HL-60/S4 treated with phorbol 12-myristate 13-acetate at 8.2 ng/mL for 4 days and 3 days (cell line): ENCODE data around the gene DDB1.

ENCODE experiments used
- in situ Hi-C: fragments of 300-500 bp; cut with MboI; formaldehyde crosslinking; loops from 2 replicates; pipeline ENCODE4 v1.15.0; 2022; ENCODE audit warnings: low sequenced_read_pairs

The DDB1 gene

GRCh38 chr11:61332797-61333549 lies at the start of gene DDB1, which contains the start of gene TKFC:
Gene DDB1 (minus strand): TSS chr11:61333105. CDS start chr11:61332968, 137 bp downstream.
Gene TKFC (plus strand): TSS chr11:61333228. CDS start chr11:61334729, 1,501 bp downstream.
- in situ Hi-C loops, result no loop called here

GRCh38 chr11:61380884-61381283 lies 48.0 kb upstream of the DDB1 start:
- in situ Hi-C loops, result no loop called here

GRCh38 chr11:61378713-61379313 lies 45.9 kb upstream of the DDB1 start:
- in situ Hi-C loops, result no loop called here

- in situ Hi-C loops, result no loop called here
These were observed 44.7 kb upstream of the DDB1 start for GRCh38 chr11:61377461-61378160.

GRCh38 chr11:61375761-61376108 lies 42.8 kb upstream of the DDB1 start:
- in situ Hi-C loops, result no loop called here

GRCh38 chr11:61372659-61373420 lies 39.9 kb upstream of the DDB1 start:
- in situ Hi-C loops, result no loop called here

- in situ Hi-C loops, result no loop called here
These were observed 37.6 kb upstream of the DDB1 start for GRCh38 chr11:61370349-61371005.

GRCh38 chr11:61369372-61370348 lies 36.8 kb upstream of the DDB1 start:
- in situ Hi-C loops, result no loop called here

- in situ Hi-C loops, result no loop called here
These were observed 35.7 kb upstream of the DDB1 start for GRCh38 chr11:61368646-61369045.

- in situ Hi-C loops, result no loop called here
These were observed 34.5 kb upstream of the DDB1 start for GRCh38 chr11:61367406-61367805.

GRCh38 chr11:61364012-61364675 lies 31.2 kb upstream of the DDB1 start:
- in situ Hi-C loops, result no loop called here

- in situ Hi-C loops, result no loop called here
These were observed 29.6 kb upstream of the DDB1 start for GRCh38 chr11:61362542-61362875.

- in situ Hi-C loops, result no loop called here
These were observed 29.0 kb upstream of the DDB1 start, which contains the start of the genes CYB561A3 and TMEM138 for GRCh38 chr11:61361741-61362541. Gene CYB561A3 (minus strand): TSS chr11:61361882. CDS start chr11:61356713, 5,169 bp downstream. Gene TMEM138 (plus strand): TSS chr11:61362374. CDS start chr11:61364391, 2,017 bp downstream.

GRCh38 chr11:61361237-61361740 lies 28.4 kb upstream of the DDB1 start:
- in situ Hi-C loops, result no loop called here

- in situ Hi-C loops, result no loop called here
These were observed 26.6 kb upstream of the DDB1 start for GRCh38 chr11:61359516-61359915.

- in situ Hi-C loops, result no loop called here
These were observed 25.7 kb upstream of the DDB1 start for GRCh38 chr11:61358566-61358965.

- in situ Hi-C loops, result no loop called here
These were observed 25.0 kb upstream of the DDB1 start for GRCh38 chr11:61357894-61358239.
